SK-N-SH (cell line): Measurements from ENCODE around the gene THSD7A.

Source experiments
- CHD2 ChIP-seq: fragments of 150-350 bp; IDR thresholded peaks from 2 replicates; pipeline ENCODE4 v1.6.1; 2018; ENCODE audit warnings: low read length; ENCODE audit not compliant: partially characterized antibody
- CTCF ChIP-seq: fragments of 200-600 bp; sonication (generic); IDR thresholded peaks from 2 replicates; pipeline ENCODE4 v1.6.1; 2017; ENCODE audit warnings: antibody characterized with exemption, mild to moderate bottlenecking, moderate library complexity
- EP300 ChIP-seq, 2 experiments: IDR thresholded peaks; 2 replicates each; pipeline versions ENCODE4 v1.4.0 to v1.6.1; 2012; ENCODE audit warnings: borderline replicate concordance in 1 of 2, low read depth in 1 of 2, low read length in 1 of 2
- FOSL2 ChIP-seq: IDR thresholded peaks from 2 replicates; pipeline ENCODE4 v1.4.0; 2012; ENCODE audit warnings: low read depth, mild to moderate bottlenecking, moderate library complexity, borderline replicate concordance
- FOXM1 ChIP-seq: IDR thresholded peaks from 2 replicates; pipeline ENCODE4 v1.4.0; 2012; ENCODE audit warnings: low read depth, mild to moderate bottlenecking
- JUND ChIP-seq: IDR thresholded peaks from 2 replicates; pipeline ENCODE4 v1.4.0; 2012
- POLR2AphosphoS5 ChIP-seq: IDR thresholded peaks from 2 replicates; pipeline ENCODE4 v1.6.1; 2012; ENCODE audit warnings: low read depth, low read length
- REST ChIP-seq: IDR thresholded peaks from 2 replicates; pipeline ENCODE4 v1.6.1; 2012; ENCODE audit warnings: mild to moderate bottlenecking, low read depth, low read length, moderate library complexity
- RFX5 ChIP-seq: IDR thresholded peaks from 2 replicates; pipeline ENCODE4 v1.6.1; 2012; ENCODE audit warnings: mild to moderate bottlenecking, improper control_type of control experiment, low read length
- RXRA ChIP-seq: IDR thresholded peaks from 2 replicates; pipeline ENCODE4 v1.4.0; 2012; ENCODE audit warnings: low read depth, mild to moderate bottlenecking, borderline replicate concordance
- SMC3 ChIP-seq: IDR thresholded peaks from 2 replicates; pipeline ENCODE4 v1.6.1; 2012; ENCODE audit warnings: low read depth, low read length, improper control_type of control experiment
- TAF1 ChIP-seq: IDR thresholded peaks from 2 replicates; pipeline ENCODE4 v1.6.1; 2012; ENCODE audit warnings: low read depth, mild to moderate bottlenecking, low read length, moderate library complexity, borderline replicate concordance
- TCF12 ChIP-seq: IDR thresholded peaks from 2 replicates; pipeline ENCODE4 v1.4.0; 2012
- TEAD4 ChIP-seq: IDR thresholded peaks from 2 replicates; pipeline ENCODE4 v1.4.0; 2012; ENCODE audit warnings: mild to moderate bottlenecking, borderline replicate concordance; ENCODE audit not compliant: insufficient read depth

GRCh38 chr7:11817111-11817740, 14.8 kb downstream of the THSD7A start:
- no peak for TF ChIP-seq CTCF
- TF ChIP-seq SMC3: no peak
- TF ChIP-seq RXRA: no peak
- no peak for TF ChIP-seq JUND
- TF ChIP-seq EP300 (IDR thresholded peaks at IDR 0.05; ENCODE audit: borderline replicate concordance in 1 of 2, low read depth in 1 of 2, low read length in 1 of 2): no peak
- no peak for TF ChIP-seq REST
- no peak for TF ChIP-seq FOSL2
- no peak for TF ChIP-seq TEAD4
- no peak for TF ChIP-seq POLR2AphosphoS5
- TF ChIP-seq TCF12: no peak
- TF ChIP-seq CHD2: no peak
- no peak for TF ChIP-seq FOXM1
- TF ChIP-seq RFX5: no peak
- TF ChIP-seq TAF1: no peak
